Astrocyte (in vitro differentiated cells and primary cell): Measurements from ENCODE around the gene USP32. TPM values are rescaled to one million over a fixed set of nuclear protein-coding genes. Genes with fewer than 3 reads are reported as not detected.
"Not testable (repeated sequence)": the region's sequence is repeated elsewhere in the genome, so short reads cannot be mapped to it uniquely, and the experiment has no call there.

Source experiments
- DNase-seq: peaks from one replicate; pipeline ENCODE4 v3.0.0-alpha.2; 2010; ENCODE audit warnings: low read depth
- FAIRE-seq: peaks from 2 replicates; lab custom pipeline; 2011; peaks lifted over from hg19 to GRCh38; lab: Jason Lieb, UNC
- H2AFZ ChIP-seq: 2 replicates; pipeline ENCODE4 v1.6.0; 2012; ENCODE audit warnings: low read depth, low read length, inconsistent platforms
- H3K27ac ChIP-seq: 2 replicates; pipeline ENCODE4 v1.5.1; 2011; ENCODE audit warnings: low read depth, low read length, inconsistent platforms
- H3K27me3 ChIP-seq: 2 replicates; pipeline ENCODE4 v1.6.0; 2011; ENCODE audit warnings: low read length, inconsistent platforms; ENCODE audit not compliant: insufficient read depth
- H3K36me3 ChIP-seq: 2 replicates; pipeline ENCODE4 v1.5.1; 2011; ENCODE audit warnings: low read length, inconsistent platforms; ENCODE audit not compliant: insufficient read depth
- H3K4me1 ChIP-seq: 2 replicates; pipeline ENCODE4 v1.5.1; 2011; ENCODE audit warnings: low read length, inconsistent platforms; ENCODE audit not compliant: insufficient read depth
- H3K4me2 ChIP-seq: 2 replicates; pipeline ENCODE4 v1.6.0; 2012; ENCODE audit warnings: low read length, inconsistent platforms
- H3K4me3 ChIP-seq: 2 replicates; pipeline ENCODE4 v1.5.1; 2011; ENCODE audit warnings: low read depth, mild to moderate bottlenecking, low read length, inconsistent platforms; ENCODE audit not compliant: insufficient read depth
- H3K79me2 ChIP-seq: 2 replicates; pipeline ENCODE4 v1.6.0; 2012; ENCODE audit warnings: mild to moderate bottlenecking, low read length, inconsistent platforms; ENCODE audit not compliant: insufficient read depth
- H3K9ac ChIP-seq: 2 replicates; pipeline ENCODE4 v1.6.0; 2012; ENCODE audit warnings: mild to moderate bottlenecking, low read length, inconsistent platforms
- H3K9me3 ChIP-seq: 2 replicates; pipeline ENCODE4 v1.5.1; 2012; ENCODE audit warnings: low read depth, mild to moderate bottlenecking, low read length, inconsistent platforms; ENCODE audit not compliant: insufficient read depth
- H4K20me1 ChIP-seq: 2 replicates; pipeline ENCODE4 v1.6.0; 2012; ENCODE audit warnings: low read length, inconsistent platforms; ENCODE audit not compliant: insufficient read depth
- H3K27ac Mint-ChIP-seq: one replicate; pipeline ENCODE4 v1.8.0; 2021; ENCODE audit warnings: mild to moderate bottlenecking, mixed read lengths; ENCODE audit not compliant: unreplicated experiment
- H3K27me3 Mint-ChIP-seq: one replicate; pipeline ENCODE4 v1.8.0; 2021; ENCODE audit warnings: low read depth, mixed read lengths; ENCODE audit not compliant: unreplicated experiment
- H3K36me3 Mint-ChIP-seq: one replicate; pipeline ENCODE4 v1.8.0; 2021; ENCODE audit warnings: low read depth, mixed read lengths; ENCODE audit not compliant: unreplicated experiment
- H3K4me1 Mint-ChIP-seq: one replicate; pipeline ENCODE4 v1.8.0; 2021; ENCODE audit warnings: low read depth, mixed read lengths; ENCODE audit not compliant: unreplicated experiment
- H3K4me3 Mint-ChIP-seq: one replicate; pipeline ENCODE4 v1.8.0; 2021; ENCODE audit warnings: mild to moderate bottlenecking, moderate library complexity, mixed read lengths; ENCODE audit not compliant: unreplicated experiment
- H3K9me3 Mint-ChIP-seq: one replicate; pipeline ENCODE4 v1.8.0; 2021; ENCODE audit warnings: mild to moderate bottlenecking, mixed read lengths; ENCODE audit not compliant: unreplicated experiment
- EZH2 ChIP-seq: IDR thresholded peaks from 2 replicates; pipeline ENCODE4 v1.6.1; 2012; ENCODE audit warnings: mild to moderate bottlenecking, low read length, inconsistent platforms; ENCODE audit not compliant: insufficient read depth
- total RNA-seq: library from RNA; stranded (reverse); gene quantifications from 2 replicates; pipeline ENCODE4 v1.2.1, GENCODE V29; 2021
- TF ChIP-seq, protein P1 (sequence below): IDR thresholded peaks from 2 replicates; pipeline ENCODE4 v1.5.1; 2011; ENCODE audit warnings: low read depth, mild to moderate bottlenecking, inconsistent platforms, low read length, moderate library complexity; ENCODE audit not compliant: insufficient read depth

USP32 gene
- total RNA-seq, 1 donor from 2014 or later: 40.2 TPM

DNA sequence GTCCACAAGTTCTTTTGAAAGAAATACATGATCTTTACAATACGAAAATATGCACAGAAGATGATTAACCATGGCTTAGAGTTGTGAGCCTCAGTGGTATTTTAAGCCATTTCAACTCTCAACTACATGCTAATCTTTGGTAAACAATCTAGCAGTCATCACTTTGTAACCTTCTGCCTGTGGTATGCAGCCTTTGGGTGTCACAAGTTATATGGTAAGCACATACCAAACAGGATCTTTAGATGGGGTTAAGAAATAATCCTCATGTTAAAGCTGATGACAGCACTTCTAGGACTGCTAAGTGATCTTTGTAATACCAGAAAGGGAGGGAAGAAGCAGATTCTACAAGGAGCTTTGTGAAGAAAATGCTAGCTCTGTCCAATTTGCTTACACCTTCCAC lies 167.9 kb downstream of the USP32 start:
- H3K27ac ChIP-seq: no peak overlapping the region
- peaks cover 17% of the 10 kb centered on the region for H3K36me3 ChIP-seq
- H3K27me3 Mint-ChIP-seq: no peaks in the 10 kb centered on the region
- no peak overlapping the region for H3K4me2 ChIP-seq
- no peaks in the 10 kb centered on the region for H4K20me1 ChIP-seq
- H3K4me1 Mint-ChIP-seq: no peaks in the 10 kb centered on the region
- no peak overlapping the region for H3K4me3 ChIP-seq
- H3K9me3 ChIP-seq: no peaks in the 10 kb centered on the region
- H3K36me3 Mint-ChIP-seq: peaks cover 5% of the 10 kb centered on the region
- H3K27me3 ChIP-seq: no peaks in the 10 kb centered on the region
- TF ChIP-seq, protein P1, sequence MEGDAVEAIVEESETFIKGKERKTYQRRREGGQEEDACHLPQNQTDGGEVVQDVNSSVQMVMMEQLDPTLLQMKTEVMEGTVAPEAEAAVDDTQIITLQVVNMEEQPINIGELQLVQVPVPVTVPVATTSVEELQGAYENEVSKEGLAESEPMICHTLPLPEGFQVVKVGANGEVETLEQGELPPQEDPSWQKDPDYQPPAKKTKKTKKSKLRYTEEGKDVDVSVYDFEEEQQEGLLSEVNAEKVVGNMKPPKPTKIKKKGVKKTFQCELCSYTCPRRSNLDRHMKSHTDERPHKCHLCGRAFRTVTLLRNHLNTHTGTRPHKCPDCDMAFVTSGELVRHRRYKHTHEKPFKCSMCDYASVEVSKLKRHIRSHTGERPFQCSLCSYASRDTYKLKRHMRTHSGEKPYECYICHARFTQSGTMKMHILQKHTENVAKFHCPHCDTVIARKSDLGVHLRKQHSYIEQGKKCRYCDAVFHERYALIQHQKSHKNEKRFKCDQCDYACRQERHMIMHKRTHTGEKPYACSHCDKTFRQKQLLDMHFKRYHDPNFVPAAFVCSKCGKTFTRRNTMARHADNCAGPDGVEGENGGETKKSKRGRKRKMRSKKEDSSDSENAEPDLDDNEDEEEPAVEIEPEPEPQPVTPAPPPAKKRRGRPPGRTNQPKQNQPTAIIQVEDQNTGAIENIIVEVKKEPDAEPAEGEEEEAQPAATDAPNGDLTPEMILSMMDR: no peak
- TF ChIP-seq EZH2: no peak
- no peak for DNase-seq
- H3K4me1 ChIP-seq: no peaks in the 10 kb centered on the region
- no peaks in the 10 kb centered on the region for H3K79me2 ChIP-seq
- no peak overlapping the region for H2AFZ ChIP-seq
- no peak overlapping the region for H3K9ac ChIP-seq
- H3K4me3 Mint-ChIP-seq: no peak overlapping the region
- no peaks in the 10 kb centered on the region for H3K9me3 Mint-ChIP-seq
- no peak for FAIRE-seq
- no peak overlapping the region for H3K27ac Mint-ChIP-seq

DNA sequence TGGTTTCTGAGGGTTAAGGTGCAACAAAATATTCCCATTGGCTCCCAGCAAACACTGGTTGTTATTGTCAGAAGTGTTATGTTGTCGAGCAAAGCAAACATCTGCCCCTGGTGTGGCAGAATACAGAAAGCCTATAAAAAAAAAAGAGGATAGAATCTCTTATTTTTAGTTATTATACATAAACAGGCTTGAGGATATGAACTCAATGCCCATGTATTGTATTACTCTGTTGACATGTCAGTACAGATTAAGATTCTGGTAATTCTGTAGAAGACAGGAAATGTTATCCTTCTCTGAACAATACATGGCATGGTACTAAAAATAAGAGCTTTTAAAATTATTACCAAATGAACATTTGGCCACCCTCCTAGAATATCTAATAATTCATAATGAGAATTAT lies 168.5 kb downstream of the USP32 start:
- no peaks in the 10 kb centered on the region for H3K4me1 ChIP-seq
- H3K4me3 ChIP-seq: no peak overlapping the region
- H3K27me3 ChIP-seq: no peaks in the 10 kb centered on the region
- Mint-ChIP-seq H3K4me3 (no peak overlapping the region), H3K27ac (no peak overlapping the region), H3K27me3 (no peaks in the 10 kb centered on the region), H3K4me1 (no peaks in the 10 kb centered on the region), H3K9me3 (no peaks in the 10 kb centered on the region), H3K36me3 (peaks cover 5% of the 10 kb centered on the region)
- H3K36me3 ChIP-seq: peaks cover 17% of the 10 kb centered on the region
- H3K9ac ChIP-seq: no peak overlapping the region
- no peaks in the 10 kb centered on the region for H3K79me2 ChIP-seq
- FAIRE-seq (no peak), DNase-seq (no peak)
- H2AFZ ChIP-seq: no peak overlapping the region
- TF ChIP-seq, protein P1: no peak
- TF ChIP-seq EZH2: no peak
- H4K20me1 ChIP-seq: no peaks in the 10 kb centered on the region
- no peak overlapping the region for H3K27ac ChIP-seq
- no peak overlapping the region for H3K4me2 ChIP-seq
- H3K9me3 ChIP-seq: no peaks in the 10 kb centered on the region

DNA sequence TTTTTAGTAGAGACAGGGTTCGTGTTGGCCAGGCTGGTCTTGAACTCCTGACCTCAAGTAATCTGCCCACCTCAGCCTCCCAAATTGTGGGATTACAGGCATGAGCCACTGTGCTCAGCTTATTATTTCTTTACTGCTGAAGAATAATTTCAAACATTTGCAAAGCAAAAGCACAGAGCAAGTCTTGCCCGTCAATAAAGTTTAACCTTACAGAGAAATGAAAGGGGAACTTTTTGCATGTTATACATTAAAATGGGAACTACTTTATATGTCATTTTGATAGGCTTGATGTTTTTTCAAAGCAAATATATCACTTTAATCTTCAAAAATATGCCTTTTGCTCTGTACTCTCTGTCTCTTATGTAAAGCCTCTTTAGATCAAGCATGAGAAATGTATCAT lies 173.2 kb downstream of the USP32 start:
- H2AFZ ChIP-seq, H3K27ac ChIP-seq, H4K20me1 ChIP-seq, H3K36me3 ChIP-seq, H3K79me2 ChIP-seq, H3K27ac Mint-ChIP-seq, DNase-seq, H3K27me3 Mint-ChIP-seq, H3K4me1 Mint-ChIP-seq, H3K9me3 ChIP-seq, FAIRE-seq, H3K4me1 ChIP-seq, H3K27me3 ChIP-seq, H3K9ac ChIP-seq, H3K4me2 ChIP-seq, H3K9me3 Mint-ChIP-seq, H3K36me3 Mint-ChIP-seq, H3K4me3 ChIP-seq, H3K4me3 Mint-ChIP-seq: not testable (repeated sequence)

DNA sequence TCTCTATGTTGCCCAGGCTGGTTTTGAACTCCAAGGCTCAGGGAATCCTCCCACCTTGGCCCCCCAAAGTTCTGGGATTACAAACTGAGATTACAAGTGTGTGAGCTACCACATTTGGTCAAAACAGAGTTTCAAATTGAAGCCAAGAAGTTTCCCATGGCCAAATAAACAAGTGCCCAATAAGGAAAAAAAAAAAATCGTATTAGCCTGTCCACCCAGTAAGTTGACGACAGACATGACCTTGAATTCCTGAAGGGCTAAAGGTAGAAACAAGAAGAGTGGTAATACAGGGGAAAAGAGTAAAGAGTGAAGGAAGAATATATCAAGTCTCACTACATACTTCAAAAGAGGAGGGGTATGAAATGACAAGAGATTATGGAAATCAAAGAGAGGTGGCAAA lies 176.0 kb downstream of the USP32 start:
- H3K36me3 Mint-ChIP-seq, H3K4me1 ChIP-seq, H3K9me3 ChIP-seq, H3K9ac ChIP-seq, H3K4me3 ChIP-seq, H3K4me2 ChIP-seq, FAIRE-seq, H3K27me3 Mint-ChIP-seq, H3K4me3 Mint-ChIP-seq, H3K4me1 Mint-ChIP-seq, H2AFZ ChIP-seq, H4K20me1 ChIP-seq, H3K27me3 ChIP-seq, H3K79me2 ChIP-seq, H3K9me3 Mint-ChIP-seq, H3K27ac ChIP-seq, H3K27ac Mint-ChIP-seq, H3K36me3 ChIP-seq, DNase-seq: not testable (repeated sequence)

DNA sequence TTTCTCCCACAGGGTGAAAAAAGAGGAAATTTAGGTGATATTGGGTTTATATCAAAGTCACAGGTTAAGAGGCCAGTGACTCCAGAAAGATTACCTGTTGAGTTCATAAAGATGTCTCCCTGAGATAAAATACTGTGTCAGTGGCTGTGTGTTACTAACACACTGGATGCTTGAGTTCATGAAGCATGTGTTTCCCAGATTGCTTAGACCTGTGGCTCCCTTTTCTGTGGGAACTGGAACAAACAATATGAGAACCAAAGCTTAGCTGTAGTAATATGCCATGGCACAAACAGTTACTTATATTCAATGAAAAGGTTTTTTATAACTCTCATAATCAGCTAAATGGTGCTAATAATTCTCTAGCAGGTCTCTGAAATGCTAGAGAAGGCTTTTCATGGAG lies 180.7 kb downstream of the USP32 start:
- H3K9me3 Mint-ChIP-seq, H2AFZ ChIP-seq, H4K20me1 ChIP-seq, H3K4me1 ChIP-seq, H3K36me3 Mint-ChIP-seq, H3K79me2 ChIP-seq, H3K4me3 ChIP-seq, H3K27ac Mint-ChIP-seq, H3K4me2 ChIP-seq, H3K27ac ChIP-seq, H3K27me3 Mint-ChIP-seq, H3K9ac ChIP-seq, FAIRE-seq, H3K4me3 Mint-ChIP-seq, DNase-seq, H3K36me3 ChIP-seq, H3K27me3 ChIP-seq, H3K9me3 ChIP-seq, H3K4me1 Mint-ChIP-seq: not testable (repeated sequence)
